HuH-7 (cell line): ENCODE data around the gene SHISA6.
A peak's percentile ranks its signal among the peaks of the same experiment; 100 is the strongest.
"Not testable (repeated sequence)": the region's sequence is repeated elsewhere in the genome, so short reads cannot be mapped to it uniquely, and the experiment has no call there.

Source experiments
- DNase-seq: peaks from one replicate; pipeline ENCODE4 v3.0.0; 2011; ENCODE audit warnings: low spot score

Gene SHISA6

DNA sequence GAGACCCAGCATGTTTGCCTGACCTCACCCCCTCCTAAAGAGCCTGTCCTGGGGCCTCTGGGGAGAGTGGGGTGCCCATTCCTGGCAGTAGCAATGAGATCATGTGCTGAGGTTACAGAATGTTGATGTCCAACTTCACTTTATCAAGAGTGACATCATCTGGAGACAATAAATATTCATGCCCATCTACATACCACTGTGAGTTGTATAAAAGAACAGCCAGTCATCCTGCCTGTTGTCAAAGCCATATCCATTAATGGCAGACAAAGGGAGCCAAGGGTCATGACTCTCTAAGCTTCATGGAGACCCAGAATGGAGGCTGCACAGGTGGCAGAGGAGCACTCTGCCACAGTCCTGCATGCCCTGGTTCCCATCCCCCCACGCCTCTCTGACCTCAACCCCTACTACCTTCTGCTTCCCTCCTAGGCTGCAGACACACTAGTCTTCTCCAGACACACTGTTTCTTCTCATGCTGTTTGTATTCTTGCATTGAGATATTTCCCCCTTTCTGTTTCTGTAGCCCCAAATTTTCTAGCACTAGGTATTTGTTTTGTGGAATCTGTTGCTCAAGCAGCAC is 27.1 kb downstream of the SHISA6 start:
- DNase-seq: no peak

DNA sequence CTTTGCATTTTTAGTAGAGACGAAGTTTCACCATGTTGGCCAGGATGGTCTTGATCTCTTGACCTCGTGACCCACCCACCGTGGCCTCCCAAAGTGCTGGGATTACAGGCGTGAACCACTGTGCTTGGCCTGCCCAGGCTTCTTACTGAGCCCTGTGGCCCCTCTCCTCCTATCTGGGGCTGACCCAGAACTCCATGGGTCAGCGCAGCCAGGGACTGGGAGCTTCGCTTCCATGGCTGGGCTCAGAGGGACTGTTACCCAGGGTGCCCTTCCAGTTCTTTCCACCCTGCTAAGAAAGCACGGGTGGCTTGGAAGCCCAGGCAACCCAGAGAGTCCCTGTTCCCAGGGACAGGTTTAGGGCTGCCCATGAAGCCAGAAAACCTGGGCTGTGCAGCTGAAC is 28.2 kb downstream of the SHISA6 start:
- DNase-seq: no peak

DNA sequence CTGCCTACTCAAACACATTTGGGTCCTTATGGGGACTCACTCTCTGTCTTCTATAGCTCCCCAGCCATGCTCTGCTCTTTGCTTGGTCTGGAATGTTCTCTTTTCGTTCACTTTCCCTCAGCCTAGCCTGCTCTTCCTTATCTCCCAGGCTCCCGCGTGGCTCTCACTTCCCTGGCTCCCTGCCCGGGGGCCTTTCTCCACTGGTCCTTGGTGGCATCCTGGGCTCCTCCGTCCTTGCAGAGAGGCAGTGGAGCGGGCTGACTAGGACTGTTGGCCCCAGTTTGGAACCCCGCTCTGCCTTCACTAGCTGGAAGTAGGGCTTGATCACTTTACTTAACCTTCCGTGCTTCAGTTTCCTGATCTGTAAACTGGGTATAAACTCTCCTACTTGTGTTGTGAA is 31.2 kb downstream of the SHISA6 start:
- no peak for DNase-seq

DNA sequence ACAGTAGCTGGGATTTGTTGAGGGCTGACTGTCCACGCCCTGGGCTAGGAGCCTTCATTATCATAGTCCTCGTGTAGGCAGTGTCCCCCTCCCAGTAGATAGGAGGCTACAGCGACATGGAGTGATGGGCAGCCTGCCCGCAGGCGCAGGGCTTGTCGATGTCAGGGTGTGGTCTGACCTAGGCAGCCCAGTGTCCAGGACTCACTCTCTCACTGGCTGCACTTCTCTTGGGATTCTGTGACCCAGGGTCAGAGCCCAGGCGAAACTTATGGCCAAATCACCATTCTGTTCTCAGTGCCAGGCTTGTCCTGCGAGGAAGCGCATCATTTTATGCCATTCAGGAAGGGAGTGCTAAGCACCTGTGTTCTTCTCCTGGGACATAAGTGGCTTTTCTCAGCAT is 32.6 kb downstream of the SHISA6 start:
- no peak for DNase-seq

DNA sequence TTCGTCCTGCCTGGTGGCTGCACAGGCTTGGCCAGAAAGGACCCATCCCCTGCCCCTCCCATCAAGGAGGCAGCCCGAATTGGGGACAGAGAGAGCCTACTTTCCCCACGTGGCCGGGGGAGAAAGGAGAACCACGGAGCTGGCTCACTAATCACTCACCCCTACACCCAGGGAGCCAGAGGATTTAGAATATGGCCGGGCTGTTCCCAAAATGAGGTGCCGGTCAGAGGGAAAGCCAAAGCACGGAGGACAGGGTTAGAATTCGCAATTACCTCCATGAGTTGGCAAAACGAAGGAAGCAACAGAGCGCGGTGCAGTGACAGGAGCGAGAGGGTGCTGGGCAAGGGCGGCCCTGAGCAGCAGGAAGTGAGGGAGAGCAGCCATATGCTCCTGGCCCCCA is 33.1 kb downstream of the SHISA6 start:
- DNase-seq: no peak

DNA sequence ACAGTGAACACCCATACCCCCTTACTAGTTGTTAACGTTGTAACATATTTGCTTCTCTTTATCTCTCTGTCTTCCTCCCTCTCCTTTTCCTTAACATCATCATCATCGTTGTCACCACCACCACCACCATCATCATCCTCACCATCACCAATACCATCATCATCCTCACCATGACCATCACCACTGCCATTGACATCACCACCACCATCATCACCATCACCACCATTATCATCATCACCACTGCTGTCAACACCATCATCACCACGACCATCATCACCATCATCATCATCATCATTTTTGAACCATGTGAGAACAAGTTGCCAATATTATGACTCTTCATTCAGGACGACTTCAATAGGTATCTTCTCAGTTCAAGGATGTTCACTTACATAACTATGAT is 35.5 kb downstream of the SHISA6 start:
- DNase-seq: no peak

DNA sequence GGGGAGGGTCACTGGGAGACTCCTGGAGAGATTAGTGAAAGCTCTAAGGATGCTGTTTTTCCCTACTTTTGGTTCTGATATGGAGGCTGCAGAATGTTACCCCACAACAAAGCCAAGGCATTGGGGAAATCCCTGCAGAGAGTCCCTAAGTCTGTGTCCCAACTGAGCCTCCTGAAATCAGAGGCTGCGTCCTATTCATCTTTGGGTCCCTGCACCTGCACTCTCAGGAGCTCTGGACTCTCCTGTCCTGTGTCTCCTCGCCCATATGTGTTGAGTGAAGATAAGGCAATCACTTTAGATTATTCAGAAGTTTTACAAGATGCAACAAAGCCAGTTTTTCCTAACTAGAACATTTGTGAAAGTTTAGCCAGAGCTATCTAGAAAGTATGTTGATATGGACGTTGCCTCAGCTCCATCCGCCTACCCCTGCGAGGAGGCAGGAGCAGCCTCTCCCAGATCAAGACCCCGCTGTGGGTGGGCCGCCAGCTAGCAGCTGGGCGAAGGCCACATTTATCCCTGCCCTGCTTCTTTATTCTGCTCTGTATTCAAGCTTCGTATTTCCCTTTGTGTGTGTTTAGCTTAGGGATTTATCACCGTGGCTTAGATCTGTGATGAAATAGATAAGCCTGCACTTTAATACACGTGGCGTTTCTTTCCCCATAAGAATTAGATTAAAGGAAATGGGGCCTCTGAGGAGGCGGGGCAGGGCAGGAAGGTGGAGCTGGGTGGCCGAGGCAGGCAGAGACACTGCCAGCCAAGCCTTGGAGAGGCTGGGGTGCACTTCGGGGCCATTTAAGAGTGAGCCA is 37.4 kb downstream of the SHISA6 start:
- DNase-seq: no peak

DNA sequence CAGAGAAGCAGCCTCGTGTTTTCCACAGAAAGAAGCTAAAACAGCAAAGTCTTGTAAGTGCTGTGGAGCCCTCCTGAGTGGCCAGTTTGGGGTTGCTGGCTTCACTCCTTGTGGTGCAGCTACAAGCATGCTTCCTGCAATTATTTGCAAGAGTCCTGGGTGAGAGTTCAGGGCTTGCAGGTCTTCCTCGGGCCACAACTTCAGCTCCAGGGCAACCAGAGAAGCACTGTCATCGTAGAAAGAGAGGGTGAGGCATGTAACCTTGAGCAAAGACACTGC is 37.9 kb downstream of the SHISA6 start:
- DNase-seq: no peak

DNA sequence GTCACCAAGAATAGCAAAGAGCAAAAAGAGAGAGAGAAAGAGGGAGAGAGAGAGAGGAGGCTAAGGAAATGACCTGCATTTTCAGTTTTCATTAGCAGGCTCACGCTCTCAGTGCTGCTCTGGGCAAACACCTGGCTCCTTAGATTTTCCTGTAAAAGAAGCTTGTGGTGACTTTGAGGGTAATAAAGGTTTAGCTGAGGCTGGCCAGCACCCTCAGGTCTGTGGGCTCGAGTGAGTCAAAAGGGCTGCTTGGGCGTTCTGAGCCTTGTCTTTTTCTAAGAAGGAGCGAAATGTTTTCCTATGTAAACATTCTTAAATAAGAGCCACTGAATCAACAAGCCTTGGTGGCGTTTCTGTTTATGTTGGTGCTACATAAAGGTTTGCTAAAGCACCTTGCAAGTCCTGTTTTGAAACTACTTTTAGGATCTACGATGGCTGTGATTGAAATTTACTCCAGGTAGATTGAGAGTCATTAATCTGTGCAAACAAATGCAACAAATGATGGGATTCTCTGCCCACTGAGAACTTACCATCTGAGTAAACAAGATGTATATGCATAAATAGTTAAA is 38.8 kb downstream of the SHISA6 start:
- no peak for DNase-seq

DNA sequence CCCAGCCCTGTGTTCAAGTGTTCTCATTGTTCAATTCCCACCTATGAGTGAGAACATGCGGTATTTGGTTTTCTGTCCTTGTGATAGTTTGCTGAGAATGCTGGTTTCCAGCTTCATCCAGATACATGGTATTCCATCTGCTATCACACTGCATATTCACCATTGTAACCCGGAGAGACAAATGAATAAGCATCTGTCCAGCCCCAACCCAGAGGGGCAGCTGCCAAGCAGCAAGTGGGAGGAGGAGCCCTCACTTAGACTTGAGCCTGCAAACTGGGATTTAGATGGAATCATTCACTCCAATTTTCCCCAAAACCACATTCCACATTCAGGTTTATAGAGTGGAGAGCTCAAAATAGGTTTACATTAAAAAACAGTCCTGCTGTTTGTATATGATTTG is 41.6 kb downstream of the SHISA6 start:
- DNase-seq: no peak

DNA sequence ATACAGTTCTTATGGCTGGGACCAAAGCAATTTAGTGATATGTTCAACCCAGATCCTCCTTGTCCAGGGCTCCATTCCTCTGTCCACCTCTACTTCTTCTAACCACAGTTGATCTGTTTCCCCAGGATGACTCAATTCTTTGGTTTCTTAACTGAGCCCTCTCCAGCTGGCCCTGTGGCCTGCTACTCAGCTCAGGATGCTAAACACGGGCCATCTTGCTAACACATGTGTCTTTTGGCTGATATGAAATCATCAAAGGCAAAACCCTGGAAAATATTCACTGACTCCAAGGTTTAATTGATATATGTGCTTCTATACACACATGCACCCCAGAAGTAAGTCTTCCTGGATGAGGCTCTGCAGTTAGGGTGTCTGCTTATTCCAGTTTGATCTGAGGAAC is 43.8 kb downstream of the SHISA6 start:
- DNase-seq: no peak

DNA sequence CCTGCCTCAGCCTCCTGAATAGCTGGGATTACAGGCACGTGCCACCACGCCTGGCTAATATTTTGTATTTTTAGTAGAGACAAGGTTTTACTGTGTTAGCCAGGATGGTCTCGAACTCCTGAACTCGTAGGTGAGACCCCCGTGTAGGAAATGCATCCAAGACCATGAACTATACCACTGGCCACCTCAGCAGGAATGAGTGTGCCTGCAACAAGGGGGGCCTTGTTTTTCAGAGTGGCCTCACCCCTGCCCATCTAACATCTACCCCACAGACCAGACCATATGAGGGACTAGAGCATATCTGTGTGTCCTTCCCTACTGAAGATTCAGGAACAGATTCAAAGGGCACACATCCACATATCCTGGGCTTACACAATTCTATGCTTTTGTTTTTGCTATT is 44.9 kb downstream of the SHISA6 start:
- no peak for DNase-seq

DNA sequence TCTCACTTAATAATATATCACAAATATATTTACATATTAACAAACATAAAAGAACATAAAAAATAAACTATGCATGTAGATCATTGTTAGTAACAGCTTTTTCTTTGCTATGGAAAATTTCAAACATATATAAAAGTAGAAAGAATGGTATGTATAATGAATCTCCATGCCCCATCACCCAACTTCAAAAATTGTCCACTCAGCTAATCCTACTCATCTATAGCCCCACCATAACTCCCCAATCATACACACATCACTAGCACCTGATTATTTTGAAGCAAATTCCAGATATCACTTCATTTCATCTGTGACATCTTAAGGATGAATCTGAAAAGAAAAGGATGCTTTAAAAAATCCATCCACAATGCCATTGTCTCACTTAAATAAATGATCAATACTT is 46.8 kb downstream of the SHISA6 start:
- DNase-seq: no peak

DNA sequence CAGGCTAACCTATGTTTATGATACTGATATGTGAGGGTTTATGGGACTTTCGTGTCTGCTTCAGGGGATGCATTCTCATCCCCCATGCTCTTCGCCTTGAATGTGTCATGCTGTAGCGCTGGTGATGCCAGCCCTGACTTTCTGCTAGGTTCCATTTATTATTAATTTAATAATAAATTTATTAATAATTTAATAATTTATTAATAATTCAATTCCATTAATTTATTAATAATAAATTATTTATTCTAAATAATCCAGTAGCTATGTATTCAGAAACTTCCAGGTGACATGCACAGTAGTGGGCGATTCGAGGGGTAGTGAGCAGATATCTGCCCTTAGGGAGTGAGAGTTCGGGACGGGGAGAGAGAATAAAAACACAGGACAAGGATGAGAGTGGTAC is 49.8 kb downstream of the SHISA6 start:
- DNase-seq: no peak

DNA sequence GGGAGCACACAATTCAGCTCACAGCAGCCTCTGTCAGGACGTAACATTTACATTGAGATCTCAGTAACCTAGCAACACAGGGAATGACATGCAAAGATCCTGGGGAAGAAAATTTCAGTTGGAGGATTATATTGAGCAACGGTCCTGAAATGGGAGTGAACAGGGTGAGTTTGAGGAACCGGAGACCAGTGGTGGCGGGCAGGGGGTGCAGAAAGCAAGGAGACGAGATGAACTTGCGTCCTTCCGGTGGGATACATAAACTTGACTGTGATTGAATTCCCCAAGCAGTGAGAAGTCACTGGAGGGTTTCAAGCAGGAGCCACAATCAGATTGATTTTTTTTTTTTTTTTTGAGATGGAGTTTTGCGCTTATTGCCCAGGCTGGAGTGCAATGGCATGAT is 51.5 kb downstream of the SHISA6 start:
- no peak for DNase-seq

DNA sequence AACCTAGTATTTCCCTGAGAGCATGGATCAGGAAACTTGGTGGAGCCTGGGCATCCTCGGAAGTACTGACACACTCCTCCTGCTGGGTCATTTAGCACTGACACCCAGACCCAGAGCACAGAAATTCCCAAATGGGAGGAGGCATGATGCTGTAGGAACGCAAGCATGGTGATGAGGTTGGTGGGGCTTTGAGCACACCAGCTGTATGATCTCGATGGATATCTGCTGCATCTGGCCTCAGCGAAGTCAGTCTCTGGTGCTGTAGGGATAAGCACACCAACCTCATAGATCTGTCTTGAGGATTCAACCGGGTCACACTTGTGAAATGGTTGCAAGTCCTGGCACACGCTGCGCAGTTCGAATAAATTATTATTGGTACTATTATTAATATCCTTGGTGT is 52.5 kb downstream of the SHISA6 start:
- no peak for DNase-seq

DNA sequence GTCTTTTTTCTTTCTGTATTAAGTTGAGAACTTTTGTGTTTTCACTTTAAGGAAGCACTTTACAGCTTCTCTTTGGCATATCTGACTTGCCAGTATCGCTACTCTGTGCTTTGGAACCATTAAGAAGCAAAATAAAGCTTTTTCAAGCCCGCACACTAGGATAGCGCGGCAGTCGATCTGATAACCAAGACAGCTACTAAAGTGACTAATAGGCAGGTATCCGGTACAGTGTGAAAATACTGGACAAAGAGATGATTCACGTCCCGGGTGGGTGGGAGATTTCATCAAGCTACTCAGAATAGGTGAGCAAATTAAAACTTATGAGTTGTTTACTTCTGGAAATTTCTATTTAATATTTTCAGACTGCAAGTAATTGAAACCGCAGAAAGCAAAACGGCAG is 53.8 kb downstream of the SHISA6 start:
- no peak for DNase-seq

DNA sequence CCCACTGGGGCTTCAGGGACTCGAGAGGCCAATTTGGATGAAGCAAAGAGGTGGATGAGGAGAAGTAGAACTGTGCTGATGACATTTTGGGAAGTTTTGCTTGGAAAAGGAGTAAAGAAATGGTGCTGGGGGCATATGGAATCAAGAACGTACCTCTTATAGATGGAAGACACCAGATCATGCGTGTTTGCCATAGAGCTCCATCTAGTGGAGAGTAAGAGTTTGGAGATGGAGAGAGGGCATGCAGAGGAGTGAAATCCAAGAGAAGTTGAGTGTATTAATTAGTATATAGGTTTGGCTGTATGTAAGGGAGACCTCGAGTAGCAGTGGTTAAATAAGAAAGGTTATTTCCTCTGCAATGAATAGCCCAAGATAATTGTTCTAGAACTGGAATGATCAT is 56.0 kb downstream of the SHISA6 start:
- DNase-seq: peak; percentile 10

DNA sequence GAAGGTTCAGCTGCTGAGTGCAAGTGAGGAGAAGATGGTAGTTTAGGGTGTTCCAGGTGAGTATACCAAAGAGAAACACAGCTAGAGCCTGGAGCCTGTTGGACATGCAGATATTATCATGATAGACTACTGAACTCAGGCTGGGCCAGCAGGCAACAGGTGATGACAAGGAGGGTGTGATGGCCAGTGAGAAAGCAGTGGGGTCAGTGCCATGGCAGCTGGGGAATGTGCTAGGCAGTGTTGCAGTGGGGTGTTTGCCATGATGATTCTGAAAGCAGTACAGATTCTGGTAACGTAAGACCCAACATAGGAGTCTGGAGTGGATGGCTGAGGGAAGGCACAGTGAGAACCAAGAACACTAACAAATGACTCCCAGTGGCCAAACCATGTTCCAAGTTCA is 57.4 kb downstream of the SHISA6 start:
- DNase-seq: no peak

DNA sequence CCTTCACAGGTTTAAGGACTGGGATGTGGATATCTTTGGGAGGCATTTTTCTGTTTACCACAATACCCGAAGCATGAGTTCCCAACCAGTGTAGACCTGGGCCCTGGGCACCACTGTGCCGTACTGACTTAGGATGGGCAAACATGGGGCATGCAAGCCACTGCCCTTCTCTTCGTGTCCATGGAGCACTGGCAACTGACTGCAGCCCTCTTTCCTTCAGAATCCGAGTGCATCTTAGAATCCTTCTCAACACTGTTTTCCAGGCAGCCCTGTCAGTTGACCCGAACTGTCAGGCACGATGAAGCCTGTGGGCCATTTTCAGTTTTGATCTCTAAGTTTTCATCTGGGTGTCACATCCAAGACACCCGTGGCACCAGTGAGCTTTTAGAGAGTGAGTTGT is 59.2 kb downstream of the SHISA6 start:
- DNase-seq: no peak

DNA sequence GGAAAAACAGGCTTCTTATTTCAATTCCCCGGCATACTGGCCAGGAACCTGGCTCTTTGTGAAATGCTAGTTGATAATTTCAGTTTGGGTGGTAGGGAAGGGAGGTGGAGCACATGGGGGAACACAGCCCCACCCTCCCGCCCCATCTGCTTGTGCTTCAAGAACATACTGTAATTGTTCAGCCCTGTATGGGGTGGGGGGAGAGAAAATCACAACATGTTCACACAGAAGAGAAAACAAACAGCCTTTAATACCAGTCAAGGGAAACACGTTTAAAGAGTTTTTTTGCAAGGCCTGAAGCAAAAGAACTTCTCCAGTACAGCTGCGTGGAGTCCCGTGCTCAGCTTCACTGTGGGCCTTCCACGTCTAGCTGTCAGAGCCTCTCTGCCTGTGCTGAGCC is 59.7 kb downstream of the SHISA6 start:
- no peak for DNase-seq

DNA sequence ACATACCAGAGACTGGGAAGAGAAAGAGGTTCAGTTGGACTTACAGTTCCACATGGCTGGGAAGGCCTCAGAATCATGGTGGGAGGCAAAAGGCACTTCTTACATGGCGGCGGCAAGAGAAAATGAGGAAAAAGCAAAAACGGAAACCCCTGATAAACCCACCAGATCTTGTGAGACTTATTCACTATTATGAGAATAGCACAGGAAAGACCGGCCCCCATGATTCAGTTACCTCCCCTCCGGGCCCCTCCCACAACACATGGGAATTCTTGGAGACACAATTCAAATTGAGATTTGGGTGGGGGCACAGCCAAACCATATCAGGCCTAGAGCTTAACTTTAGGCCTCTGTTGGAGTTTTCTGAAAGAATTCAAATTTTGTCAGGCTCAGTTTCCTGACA is 60.9 kb downstream of the SHISA6 start:
- DNase-seq: not testable (repeated sequence)

DNA sequence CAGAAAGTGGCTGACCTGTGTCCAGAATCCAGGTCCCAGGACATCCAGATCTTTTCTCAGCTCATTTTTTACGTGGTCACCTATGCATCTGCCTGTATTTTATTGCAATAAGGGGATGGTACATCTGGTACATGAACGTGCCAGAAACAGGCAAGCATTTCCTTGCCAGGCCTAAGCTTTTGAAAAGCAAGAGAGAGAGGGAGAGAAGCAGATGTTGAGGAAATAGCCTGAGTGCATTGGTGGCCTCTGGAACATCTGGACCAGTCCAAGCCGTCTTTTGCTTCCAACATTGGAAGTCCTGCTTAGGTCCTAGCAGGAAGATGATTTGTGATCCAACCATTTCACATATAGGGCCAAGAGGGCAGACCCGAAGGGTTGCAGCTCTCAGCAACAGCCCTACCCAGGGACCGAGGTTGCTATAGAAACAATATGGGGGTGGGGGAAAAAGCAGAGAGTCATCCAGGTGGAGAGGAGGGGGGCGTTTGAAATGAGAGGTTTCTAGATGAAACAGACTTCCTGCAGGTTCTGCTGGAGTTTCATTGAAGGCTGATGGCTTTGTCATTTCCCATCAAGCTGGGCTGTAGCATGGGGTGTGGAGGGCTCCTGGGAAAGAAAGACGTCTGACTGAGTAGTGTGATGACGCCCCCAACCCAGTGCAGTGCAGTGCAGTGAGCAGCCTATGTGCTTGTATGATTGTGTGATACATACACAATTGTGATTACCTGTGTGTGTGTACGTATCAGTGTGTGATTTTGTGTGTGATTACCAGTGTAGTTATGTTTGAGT is 61.6 kb downstream of the SHISA6 start:
- DNase-seq: no peak
